Neural cell (in vitro differentiated cells): ENCODE results near the gene STAT2. TPM values are rescaled to one million over a fixed set of nuclear protein-coding genes. Genes with fewer than 3 reads are reported as not detected.

Source experiments
- H2AFZ ChIP-seq: fragments of 200-600, 300-800 bp; sonication (generic), shearing (Covaris generic); 2 replicates; pipeline ENCODE4 v1.6.0; 2014; ENCODE audit warnings: low read depth, mild to moderate bottlenecking, antibody characterized with exemption, low read length, moderate library complexity
- H3F3A ChIP-seq: fragments of 200-600 bp; shearing (Covaris generic); 2 replicates; pipeline ENCODE4 v1.6.1; 2016; ENCODE audit warnings: mild to moderate bottlenecking, moderate library complexity, mixed read lengths, antibody characterized with exemption, low read length; ENCODE audit not compliant: insufficient read depth, poor library complexity, severe bottlenecking
- H3K27ac ChIP-seq: fragments of 200-600, 300-800 bp; sonication (generic), shearing (Covaris generic); 2 replicates; pipeline ENCODE4 v1.5.1; 2014; ENCODE audit warnings: mild to moderate bottlenecking, low read length, moderate library complexity
- H3K27me3 ChIP-seq: fragments of 300-800, 200-600 bp; sonication (generic), shearing (Covaris generic); 2 replicates; pipeline ENCODE4 v1.6.0; 2014; ENCODE audit warnings: mild to moderate bottlenecking, low read depth, low read length, moderate library complexity; ENCODE audit not compliant: insufficient read depth
- H3K36me3 ChIP-seq: fragments of 300-800, 200-600 bp; sonication (generic), shearing (Covaris generic); 2 replicates; pipeline ENCODE4 v1.5.1; 2014; ENCODE audit warnings: mild to moderate bottlenecking, antibody characterized with exemption, low read length, moderate library complexity; ENCODE audit not compliant: insufficient read depth
- H3K4me2 ChIP-seq: fragments of 300-800, 200-600 bp; sonication (generic), shearing (Covaris generic); 2 replicates; pipeline ENCODE4 v1.6.0; 2014; ENCODE audit warnings: mild to moderate bottlenecking, low read length
- H3K4me3 ChIP-seq: fragments of 300-800, 200-600 bp; sonication (generic), shearing (Covaris generic); 2 replicates; pipeline ENCODE4 v1.5.1; 2014; ENCODE audit warnings: mild to moderate bottlenecking, low read length, moderate library complexity
- H3K79me2 ChIP-seq: fragments of 200-600 bp; shearing (Covaris generic); replicated peaks from 2 replicates; pipeline ENCODE4 v1.6.0; 2014; ENCODE audit warnings: mild to moderate bottlenecking, low read length, moderate library complexity; ENCODE audit not compliant: insufficient read depth
- H3K9ac ChIP-seq: fragments of 300-800, 200-600 bp; sonication (generic), shearing (Covaris generic); 2 replicates; pipeline ENCODE4 v1.6.1; 2016; ENCODE audit warnings: mild to moderate bottlenecking, low read length, mixed read lengths
- H3K9me2 ChIP-seq: fragments of 200-600 bp; shearing (Covaris generic); 2 replicates; pipeline ENCODE4 v1.6.1; 2016; ENCODE audit warnings: mild to moderate bottlenecking, low read length, mixed read lengths; ENCODE audit not compliant: insufficient read depth
- H3K9me3 ChIP-seq: fragments of 200-600, 300-800 bp; sonication (generic), shearing (Covaris generic); 2 replicates; pipeline ENCODE4 v1.6.1; 2016; ENCODE audit warnings: mild to moderate bottlenecking, mixed run types, low read length, moderate library complexity, mixed read lengths
- H4K20me1 ChIP-seq: fragments of 200-600 bp; shearing (Covaris generic); 2 replicates; pipeline ENCODE4 v1.6.1; 2016; ENCODE audit warnings: mild to moderate bottlenecking, mixed run types; ENCODE audit not compliant: insufficient read depth
- CTCF ChIP-seq: fragments of 450-650 bp; IDR thresholded peaks from 2 replicates; pipeline ENCODE4 v1.5.1; 2014; ENCODE audit warnings: antibody characterized with exemption, mild to moderate bottlenecking, moderate library complexity; ENCODE audit not compliant: poor library complexity, severe bottlenecking
- EP300 ChIP-seq: fragments of 450-650 bp; conservative IDR thresholded peaks from 2 replicates; pipeline ENCODE4 v1.6.1; 2014; ENCODE audit warnings: antibody characterized with exemption, mild to moderate bottlenecking, moderate library complexity; ENCODE audit not compliant: poor library complexity, severe bottlenecking
- EZH2 ChIP-seq: fragments of 200-600, 300-800 bp; shearing (Covaris generic), sonication (generic); IDR thresholded peaks from 2 replicates; pipeline ENCODE4 v1.6.1; 2014; ENCODE audit warnings: antibody characterized with exemption, low read length, borderline replicate concordance, mild to moderate bottlenecking; ENCODE audit not compliant: insufficient read depth, poor library complexity, severe bottlenecking
- MXI1 ChIP-seq: fragments of 450-650 bp; conservative IDR thresholded peaks from 2 replicates; pipeline ENCODE4 v1.6.1; 2014; ENCODE audit warnings: antibody characterized with exemption, mild to moderate bottlenecking; ENCODE audit not compliant: poor library complexity, severe bottlenecking
- POLR2AphosphoS5 ChIP-seq: IDR thresholded peaks from 2 replicates; pipeline ENCODE4 v1.6.1; 2012
- RAD21 ChIP-seq: fragments of 450-650 bp; conservative IDR thresholded peaks from 2 replicates; pipeline ENCODE4 v1.6.1; 2014; ENCODE audit warnings: antibody characterized with exemption, mild to moderate bottlenecking, moderate library complexity
- SMC3 ChIP-seq: fragments of 450-650 bp; conservative IDR thresholded peaks from 2 replicates; pipeline ENCODE4 v1.6.1; 2014; ENCODE audit warnings: antibody characterized with exemption, mild to moderate bottlenecking, moderate library complexity; ENCODE audit not compliant: poor library complexity
- TAF1 ChIP-seq: IDR thresholded peaks from 2 replicates; pipeline ENCODE4 v1.6.1; 2012; ENCODE audit warnings: low read depth
- polyA plus RNA-seq: library from polyadenylated mRNA; depleted of rRNA; stranded (reverse); fragments of >200 nt; gene quantifications from 2 replicates; pipeline ENCODE4 v1.2.3, GENCODE V29; 2014
- TF ChIP-seq, protein P1 (sequence below): IDR thresholded peaks from 2 replicates; pipeline ENCODE4 v1.6.1; 2012; ENCODE audit warnings: borderline replicate concordance

STAT2 gene
- polyA plus RNA-seq, 1 donor from 2014 or later = 88.2 TPM

DNA sequence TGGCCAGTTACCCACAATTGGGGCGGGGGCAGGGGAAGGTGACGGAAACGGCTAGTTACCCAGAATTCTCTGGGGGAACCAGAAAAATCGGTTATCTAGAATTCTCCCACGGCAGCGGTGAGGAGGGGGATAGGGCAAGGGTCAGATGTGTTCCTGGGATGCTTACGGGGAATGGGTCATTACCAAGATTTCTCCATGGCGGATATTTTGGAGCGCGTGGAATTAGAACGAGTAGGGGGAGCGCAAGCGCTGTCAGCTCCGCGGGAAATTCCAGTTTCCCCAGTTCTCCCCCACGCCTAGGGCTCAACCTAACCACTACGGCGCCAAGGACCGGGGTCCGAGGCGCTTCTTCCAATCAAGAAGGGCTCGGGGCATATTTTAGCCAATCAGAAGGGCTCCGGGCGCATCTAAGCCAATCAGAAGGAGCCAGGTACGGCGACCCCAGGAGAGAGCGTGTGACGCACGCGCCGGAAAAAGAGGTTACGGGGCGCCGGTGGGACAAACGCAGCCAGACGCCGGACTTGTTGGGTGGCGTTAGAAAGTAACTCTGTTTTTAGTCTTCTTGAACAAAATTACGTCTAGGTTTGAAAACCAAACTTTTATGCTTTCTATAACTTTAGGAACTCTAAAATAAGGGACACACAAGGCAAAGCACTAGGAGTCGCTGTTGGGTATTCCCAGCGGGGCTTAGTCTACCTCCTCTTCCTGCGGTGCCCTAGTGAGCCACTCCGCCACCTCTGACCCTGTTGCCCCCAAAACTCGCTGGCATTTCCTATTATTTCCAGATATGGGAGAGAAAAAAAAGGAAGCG lies 26.0 kb downstream of the STAT2 start, which contains the start of gene PAN2:
PAN2 (minus strand) TSS at position 322 of the 811 bp plus-strand sequence. CDS start 906 bp downstream, outside the sequence.
- Histone ChIP-seq H3K9me2 (no peaks in the 10 kb centered on the region), H3K4me3 (peak within 1 kb of the TSS; percentile 78), H3K9ac (peak within 1 kb of the TSS; percentile 69), H4K20me1 (no peaks in the 10 kb centered on the region), H3F3A (peaks cover 3% of the 10 kb centered on the region), H2AFZ (peak within 1 kb of the TSS; percentile 100), H3K9me3 (no peaks in the 10 kb centered on the region), H3K27me3 (no peaks in the 10 kb centered on the region), H3K27ac (peak within 1 kb of the TSS; percentile 80), H3K36me3 (no peaks in the 10 kb centered on the region), H3K4me2 (peak within 1 kb of the TSS; percentile 95), H3K79me2 (no peaks in the 10 kb centered on the region)
- no peak for TF ChIP-seq TAF1
- peak; percentile 42 for TF ChIP-seq RAD21
- no peak for TF ChIP-seq POLR2AphosphoS5
- TF ChIP-seq EP300 = peak; percentile 41
- TF ChIP-seq SMC3 = peak; percentile 53
- TF ChIP-seq EZH2 = no peak
- TF ChIP-seq, protein P1, sequence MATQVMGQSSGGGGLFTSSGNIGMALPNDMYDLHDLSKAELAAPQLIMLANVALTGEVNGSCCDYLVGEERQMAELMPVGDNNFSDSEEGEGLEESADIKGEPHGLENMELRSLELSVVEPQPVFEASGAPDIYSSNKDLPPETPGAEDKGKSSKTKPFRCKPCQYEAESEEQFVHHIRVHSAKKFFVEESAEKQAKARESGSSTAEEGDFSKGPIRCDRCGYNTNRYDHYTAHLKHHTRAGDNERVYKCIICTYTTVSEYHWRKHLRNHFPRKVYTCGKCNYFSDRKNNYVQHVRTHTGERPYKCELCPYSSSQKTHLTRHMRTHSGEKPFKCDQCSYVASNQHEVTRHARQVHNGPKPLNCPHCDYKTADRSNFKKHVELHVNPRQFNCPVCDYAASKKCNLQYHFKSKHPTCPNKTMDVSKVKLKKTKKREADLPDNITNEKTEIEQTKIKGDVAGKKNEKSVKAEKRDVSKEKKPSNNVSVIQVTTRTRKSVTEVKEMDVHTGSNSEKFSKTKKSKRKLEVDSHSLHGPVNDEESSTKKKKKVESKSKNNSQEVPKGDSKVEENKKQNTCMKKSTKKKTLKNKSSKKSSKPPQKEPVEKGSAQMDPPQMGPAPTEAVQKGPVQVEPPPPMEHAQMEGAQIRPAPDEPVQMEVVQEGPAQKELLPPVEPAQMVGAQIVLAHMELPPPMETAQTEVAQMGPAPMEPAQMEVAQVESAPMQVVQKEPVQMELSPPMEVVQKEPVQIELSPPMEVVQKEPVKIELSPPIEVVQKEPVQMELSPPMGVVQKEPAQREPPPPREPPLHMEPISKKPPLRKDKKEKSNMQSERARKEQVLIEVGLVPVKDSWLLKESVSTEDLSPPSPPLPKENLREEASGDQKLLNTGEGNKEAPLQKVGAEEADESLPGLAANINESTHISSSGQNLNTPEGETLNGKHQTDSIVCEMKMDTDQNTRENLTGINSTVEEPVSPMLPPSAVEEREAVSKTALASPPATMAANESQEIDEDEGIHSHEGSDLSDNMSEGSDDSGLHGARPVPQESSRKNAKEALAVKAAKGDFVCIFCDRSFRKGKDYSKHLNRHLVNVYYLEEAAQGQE = no peak
- TF ChIP-seq CTCF = peak; percentile 94
- TF ChIP-seq MXI1 = peak; percentile 72

DNA sequence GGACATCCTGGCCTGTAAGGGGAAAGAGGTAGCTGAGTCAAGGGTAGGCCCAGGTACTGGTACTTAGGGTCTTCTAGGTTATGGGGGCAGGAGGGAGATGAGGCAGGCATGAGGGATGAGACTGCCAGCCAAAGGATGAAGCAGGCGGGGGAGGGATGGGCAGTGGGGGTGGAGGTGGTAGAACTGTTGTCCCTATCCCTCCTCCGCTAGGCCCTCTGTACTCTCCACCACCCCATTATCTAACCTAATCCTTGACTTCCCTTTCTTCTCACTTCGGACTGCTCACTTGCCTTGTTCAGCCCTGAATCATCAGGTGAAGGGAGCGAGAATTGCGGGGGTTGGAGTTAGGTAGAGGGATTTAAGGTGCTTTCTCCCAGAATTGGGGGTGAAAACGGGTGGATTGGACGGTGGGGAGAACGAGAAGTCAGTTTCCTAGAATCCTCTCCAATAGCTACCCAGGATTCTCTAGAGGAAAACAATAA lies 26.7 kb downstream of the STAT2 start:
- Histone ChIP-seq H3K27me3 (no peaks in the 10 kb centered on the region), H3K4me3 (peak overlapping the region; percentile 78), H3F3A (peaks cover 3% of the 10 kb centered on the region), H3K9me3 (no peaks in the 10 kb centered on the region), H3K4me2 (peak overlapping the region; percentile 95), H3K36me3 (no peaks in the 10 kb centered on the region), H4K20me1 (no peaks in the 10 kb centered on the region), H2AFZ (peak overlapping the region; percentile 100), H3K9ac (peak overlapping the region; percentile 69), H3K79me2 (no peaks in the 10 kb centered on the region), H3K9me2 (no peaks in the 10 kb centered on the region), H3K27ac (peak overlapping the region; percentile 80)
- TF ChIP-seq SMC3 (no peak), RAD21 (no peak), MXI1 (no peak), EP300 (no peak), EZH2 (no peak), CTCF (no peak), TAF1 (no peak), POLR2AphosphoS5 (no peak)
- TF ChIP-seq, protein P1 = no peak
